MV-4-11 (cell line): Measurements from ENCODE around the gene PI4KB.
A peak's percentile ranks its signal among the peaks of the same experiment; 100 is the strongest.

Experiments
- DNase-seq: peaks from one replicate; lab custom pipeline; 2025; lab: John Stamatoyannopoulos, UW

PI4KB gene

GRCh38 chr1:151346082-151346768 is 19.0 kb upstream of the PI4KB start:
- no peak for DNase-seq

GRCh38 chr1:151344291-151344690 is 17.1 kb upstream of the PI4KB start:
- no peak for DNase-seq

GRCh38 chr1:151343587-151343986 is 16.4 kb upstream of the PI4KB start:
- no peak for DNase-seq

GRCh38 chr1:151342569-151342968 is 15.4 kb upstream of the PI4KB start:
- no peak for DNase-seq

- no peak for DNase-seq
Measured at GRCh38 chr1:151342021-151342420, 14.8 kb upstream of the PI4KB start.

- DNase-seq = peak; percentile 78
Measured at GRCh38 chr1:151340870-151341754, 13.9 kb upstream of the PI4KB start.

- no peak for DNase-seq
Measured at GRCh38 chr1:151336556-151336955, 9.3 kb upstream of the PI4KB start.

- DNase-seq = no peak
Measured at GRCh38 chr1:151334822-151335221, 7.6 kb upstream of the PI4KB start.

GRCh38 chr1:151327903-151328674 is 873 bp upstream of the PI4KB start:
- DNase-seq = no peak

GRCh38 chr1:151326619-151327222 is 495 bp downstream of the PI4KB start:
- peak; percentile 71 for DNase-seq

- DNase-seq = no peak
Measured at GRCh38 chr1:151325646-151326429, 1.4 kb downstream of the PI4KB start.

- no peak for DNase-seq
Measured at GRCh38 chr1:151325231-151325630, 2.0 kb downstream of the PI4KB start.

GRCh38 chr1:151324390-151324930 is 2.8 kb downstream of the PI4KB start:
- no peak for DNase-seq

- no peak for DNase-seq
Measured at GRCh38 chr1:151318975-151319374, 8.2 kb downstream of the PI4KB start.

GRCh38 chr1:151315565-151316235 is 11.5 kb downstream of the PI4KB start:
- DNase-seq = no peak

GRCh38 chr1:151314137-151314875 is 12.9 kb downstream of the PI4KB start:
- DNase-seq = no peak

GRCh38 chr1:151313501-151313900 is 13.7 kb downstream of the PI4KB start:
- DNase-seq = no peak

GRCh38 chr1:151312826-151313225 is 14.4 kb downstream of the PI4KB start:
- DNase-seq = no peak

- no peak for DNase-seq
Measured at GRCh38 chr1:151312411-151312810, 14.8 kb downstream of the PI4KB start.
